ENCODE measurements around the gene EFEMP2.

Gene EFEMP2

DNA sequence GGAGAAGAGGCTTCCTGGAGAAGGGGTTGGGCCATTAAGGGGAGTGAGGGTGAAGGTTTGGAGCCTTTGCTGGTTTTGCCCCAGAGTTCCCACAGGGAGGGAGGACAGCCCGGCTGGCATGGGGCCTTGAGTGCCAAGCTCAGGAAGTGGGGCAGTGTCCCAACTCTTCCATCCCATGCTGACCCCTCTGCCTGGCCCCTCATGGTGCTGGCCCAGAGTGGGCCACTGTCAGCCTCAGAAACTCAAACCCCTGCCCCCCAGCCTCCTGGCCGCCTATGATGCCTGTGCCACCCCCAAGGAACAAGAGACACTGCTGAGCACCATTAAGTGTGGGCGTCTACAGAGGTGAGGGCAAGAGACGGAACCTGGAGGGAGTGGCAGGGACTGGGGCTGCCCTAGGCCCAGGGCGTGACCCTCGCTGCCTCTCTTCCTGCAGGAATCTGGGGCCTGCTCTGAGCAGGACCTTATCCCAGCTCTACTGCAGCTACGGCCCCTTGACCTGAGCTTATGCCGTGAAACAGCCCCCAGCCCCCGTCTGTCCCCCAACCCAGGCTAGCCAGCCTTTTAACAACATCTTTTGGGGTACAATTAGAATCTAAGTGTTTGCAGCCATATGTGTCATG lies 6.9 kb downstream of the EFEMP2 start:
- no peak for DNase-seq

DNA sequence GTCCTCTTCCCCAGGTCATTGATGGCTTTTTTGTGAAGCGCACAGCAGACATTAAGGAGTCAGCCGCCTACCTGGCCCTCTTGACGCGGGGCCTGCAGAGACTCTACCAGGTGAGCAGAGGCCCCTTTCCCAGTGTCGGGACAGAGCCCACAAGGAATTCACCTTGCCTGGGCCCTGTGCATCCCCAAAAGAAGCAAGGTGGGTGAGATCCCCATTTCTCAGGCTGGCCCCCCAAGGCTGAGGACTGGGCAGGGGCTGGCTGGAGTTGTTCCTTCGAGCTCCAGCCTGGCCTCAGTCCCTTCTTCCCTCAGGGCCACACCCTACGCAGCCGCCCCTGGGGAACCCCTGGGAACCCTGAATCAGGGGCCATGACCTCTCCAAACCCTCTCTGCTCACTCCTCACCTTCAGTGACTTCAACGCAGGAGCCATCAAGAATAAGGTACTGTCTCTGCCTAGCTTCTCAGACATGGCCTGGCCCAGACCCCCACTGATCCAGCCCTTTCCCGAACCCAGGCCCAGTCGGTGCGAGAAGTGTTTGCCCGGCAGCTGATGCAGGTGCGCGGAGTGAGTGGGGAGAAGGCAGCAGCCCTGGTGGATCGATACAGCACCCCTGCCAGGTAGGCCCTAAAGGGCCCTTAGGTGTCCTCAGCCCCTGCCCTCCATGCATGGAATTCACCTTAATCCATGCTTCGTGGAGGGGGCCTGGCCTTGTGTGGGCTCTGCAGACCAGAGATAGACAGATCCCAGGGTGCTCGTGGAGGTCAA lies 7.7 kb downstream of the EFEMP2 start:
- no peak for DNase-seq

DNA sequence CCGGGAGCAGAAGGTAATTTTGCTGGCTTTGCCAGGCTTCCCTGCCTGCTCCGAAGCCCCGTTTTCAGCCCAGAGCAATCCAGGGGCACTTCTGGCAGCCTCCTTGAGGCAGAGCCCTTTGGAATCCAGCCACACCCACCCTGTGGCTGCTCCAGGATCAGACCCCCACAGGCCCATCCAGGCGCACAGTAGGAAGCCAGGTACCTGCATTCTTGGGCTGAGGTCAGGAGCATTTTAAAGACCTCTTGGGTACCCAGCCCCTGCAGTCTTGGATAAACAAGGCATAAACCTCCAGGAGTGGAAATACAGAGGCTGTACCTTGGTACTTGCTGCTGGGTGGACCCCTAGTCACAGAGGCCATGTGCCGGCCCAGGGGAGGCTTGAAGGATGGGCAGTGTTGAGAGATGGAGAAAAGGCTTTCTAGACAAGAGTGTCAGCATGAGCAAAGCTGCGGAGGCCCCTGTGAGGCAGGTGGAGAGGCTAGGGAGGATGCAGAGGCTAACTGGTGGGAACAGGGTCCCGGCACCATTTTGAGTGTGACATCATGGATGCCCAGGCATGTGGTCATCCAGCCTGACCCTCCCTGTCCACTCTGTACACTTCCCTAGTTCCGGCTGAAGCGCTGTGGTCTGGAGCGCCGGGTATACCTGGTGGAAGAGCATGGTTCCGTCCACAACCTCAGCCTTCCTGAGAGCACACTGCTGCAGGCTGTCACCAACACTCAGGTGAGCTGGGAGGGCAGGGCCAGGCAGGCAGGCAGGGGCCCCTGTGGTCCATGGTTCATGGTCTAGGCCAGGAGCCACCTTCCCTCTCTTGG lies 8.5 kb downstream of the EFEMP2 start:
- DNase-seq = no peak

DNA sequence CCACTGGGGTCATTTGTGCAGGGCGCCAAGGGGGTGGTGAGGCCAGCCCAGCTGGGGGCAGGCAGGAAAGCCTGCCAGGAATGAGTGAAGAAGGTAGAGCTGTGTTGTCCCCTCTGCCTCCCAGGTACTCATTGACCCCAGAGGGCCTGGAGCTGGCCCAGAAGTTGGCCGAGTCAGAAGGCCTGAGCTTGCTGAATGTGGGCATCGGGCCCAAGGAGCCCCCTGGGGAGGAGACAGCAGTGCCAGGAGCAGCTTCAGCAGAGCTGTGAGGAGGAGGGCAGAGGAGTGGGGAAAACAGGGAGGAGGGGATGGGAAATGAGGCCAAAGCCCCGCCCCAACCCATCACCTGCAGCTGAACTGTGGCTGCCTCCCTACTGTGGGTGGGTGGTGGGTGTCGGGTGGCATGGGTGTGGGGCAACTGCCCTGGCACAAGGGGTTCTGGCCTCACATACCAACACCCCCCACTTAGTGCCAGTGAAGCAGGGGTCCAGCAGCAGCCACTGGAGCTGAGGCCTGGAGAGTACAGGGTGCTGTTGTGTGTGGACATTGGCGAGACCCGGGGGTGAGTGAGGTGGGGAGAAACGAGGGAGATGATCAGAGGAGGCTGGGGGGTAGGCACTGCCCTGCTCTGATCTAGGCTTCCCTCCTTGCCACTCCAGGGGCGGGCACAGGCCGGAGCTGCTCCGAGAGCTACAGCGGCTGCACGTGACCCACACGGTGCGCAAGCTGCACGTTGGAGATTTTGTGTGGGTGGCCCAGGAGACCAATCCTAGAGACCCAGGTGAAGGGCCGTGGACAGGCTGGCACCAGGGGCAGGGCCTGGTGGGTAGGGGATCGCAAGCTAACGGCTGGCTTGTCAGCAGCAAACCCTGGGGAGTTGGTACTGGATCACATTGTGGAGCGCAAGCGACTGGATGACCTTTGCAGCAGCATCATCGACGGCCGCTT lies 9.4 kb downstream of the EFEMP2 start:
- DNase-seq = no peak

DNA sequence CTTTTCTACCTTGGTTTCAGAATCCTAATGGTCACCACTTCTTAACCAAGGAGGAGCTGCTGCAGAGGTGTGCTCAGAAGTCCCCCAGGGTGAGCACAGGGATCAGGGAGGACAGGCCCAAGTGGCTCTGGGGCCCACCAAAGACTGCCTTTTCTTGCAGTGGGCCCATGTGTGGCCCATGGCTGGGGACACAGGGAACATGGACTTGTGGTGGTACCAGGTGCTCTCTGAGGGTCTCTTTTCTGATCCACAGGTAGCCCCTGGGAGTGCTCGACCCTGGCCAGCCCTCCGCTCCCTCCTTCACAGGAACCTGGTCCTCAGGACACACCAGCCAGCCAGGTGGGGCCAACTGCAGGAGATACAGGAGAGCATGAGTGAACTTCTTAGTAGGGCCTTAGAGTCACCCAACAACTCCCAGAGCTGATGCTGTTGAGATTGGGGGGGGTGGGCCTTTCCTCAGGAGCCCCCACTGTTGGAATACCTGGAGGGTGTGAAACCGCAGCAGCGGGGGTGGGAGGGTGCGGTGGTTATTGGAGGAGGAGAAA lies 10.3 kb downstream of the EFEMP2 start:
- DNase-seq = no peak

DNA sequence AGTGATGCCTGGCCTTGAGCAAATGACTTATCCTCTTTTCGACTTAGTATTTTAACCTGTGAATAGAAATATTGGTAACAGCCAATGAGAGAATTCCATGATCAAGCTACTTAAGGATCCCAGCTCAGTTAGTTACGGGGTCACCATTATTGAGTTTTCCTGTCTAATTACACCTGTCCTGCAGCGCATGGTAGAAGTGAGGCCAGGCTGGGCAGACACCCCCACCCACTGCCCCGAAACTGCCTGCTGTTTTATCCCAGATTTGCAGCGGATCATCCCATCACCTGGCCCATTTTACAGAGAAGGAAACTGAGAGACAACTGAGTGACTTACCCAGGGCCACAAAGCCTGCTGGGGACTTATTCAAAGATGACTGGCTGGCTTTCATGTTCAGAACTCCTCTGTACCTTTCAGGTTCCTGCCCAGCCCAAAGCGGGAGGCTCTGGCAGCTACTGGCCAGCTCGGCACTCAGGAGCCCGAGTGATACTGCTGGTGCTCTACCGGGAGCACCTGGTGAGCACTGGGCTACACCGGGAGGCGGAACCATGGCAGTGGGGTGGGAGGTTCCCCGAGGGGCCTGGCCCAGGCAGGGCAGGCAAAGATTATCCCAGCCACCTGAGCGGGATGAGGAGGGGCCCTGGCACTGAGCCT lies 10.9 kb downstream of the EFEMP2 start:
- no peak for DNase-seq

DNA sequence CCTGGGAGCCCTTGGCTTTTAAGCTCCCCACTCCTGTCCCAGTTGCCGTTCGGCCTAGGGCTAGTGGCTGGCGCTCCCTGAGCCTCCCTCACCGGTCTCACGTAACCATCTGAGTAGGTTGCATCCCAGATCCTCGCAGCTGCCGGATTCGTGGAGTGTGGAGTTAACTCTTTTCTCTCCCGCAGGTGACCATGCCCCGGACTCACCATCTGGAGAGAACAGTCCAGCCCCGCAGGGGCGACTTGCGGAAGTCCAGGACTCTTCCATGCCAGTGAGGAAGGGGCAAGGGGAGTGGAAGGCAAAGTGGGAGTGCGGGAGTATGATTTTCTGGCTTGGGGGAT lies 11.5 kb downstream of the EFEMP2 start:
- DNase-seq = no peak

DNA sequence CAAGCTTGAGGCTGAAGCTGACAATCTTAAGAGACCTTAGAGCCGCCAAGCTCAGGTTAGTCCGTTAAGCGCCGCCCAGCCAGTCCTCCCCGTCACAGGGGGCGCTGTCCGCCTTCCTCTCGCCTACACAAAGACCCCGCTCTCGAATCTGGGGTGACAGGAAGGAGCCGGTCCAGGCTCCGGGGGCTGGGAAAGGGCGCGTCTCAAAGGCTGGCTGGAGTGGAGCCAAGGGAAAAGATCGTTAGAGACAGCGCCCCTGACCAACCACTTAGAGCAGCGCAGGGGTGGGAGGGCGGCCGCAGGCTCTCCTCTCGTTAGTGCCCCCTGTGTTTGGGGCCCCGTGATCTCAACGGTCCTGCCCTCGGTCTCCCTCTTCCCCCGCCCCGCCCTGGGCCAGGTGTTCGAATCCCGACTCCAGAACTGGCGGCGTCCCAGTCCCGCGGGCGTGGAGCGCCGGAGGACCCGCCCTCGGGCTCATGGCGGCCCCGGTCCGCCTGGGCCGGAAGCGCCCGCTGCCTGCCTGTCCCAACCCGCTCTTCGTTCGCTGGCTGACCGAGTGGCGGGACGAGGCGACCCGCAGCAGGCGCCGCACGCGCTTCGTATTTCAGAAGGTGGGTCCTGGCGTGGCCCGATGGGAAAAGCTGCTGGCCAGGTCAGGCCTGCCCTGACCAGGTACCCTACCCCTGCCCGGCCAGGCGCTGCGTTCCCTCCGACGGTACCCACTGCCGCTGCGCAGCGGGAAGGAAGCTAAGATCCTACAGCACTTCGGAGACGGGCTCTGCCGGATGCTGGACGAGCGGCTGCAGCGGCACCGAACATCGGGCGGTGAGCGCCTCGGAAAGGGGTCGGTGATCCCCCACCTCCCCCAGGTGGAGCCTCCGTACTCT lies 12.1 kb downstream of the EFEMP2 start, which contains the start of gene MUS81:
Gene MUS81, plus strand, starts transcription at position 156 of the 887 bp plus-strand sequence. Its CDS starts 321 bp downstream, at position 477.
- peak; percentile 93 to 96 for DNase-seq

DNA sequence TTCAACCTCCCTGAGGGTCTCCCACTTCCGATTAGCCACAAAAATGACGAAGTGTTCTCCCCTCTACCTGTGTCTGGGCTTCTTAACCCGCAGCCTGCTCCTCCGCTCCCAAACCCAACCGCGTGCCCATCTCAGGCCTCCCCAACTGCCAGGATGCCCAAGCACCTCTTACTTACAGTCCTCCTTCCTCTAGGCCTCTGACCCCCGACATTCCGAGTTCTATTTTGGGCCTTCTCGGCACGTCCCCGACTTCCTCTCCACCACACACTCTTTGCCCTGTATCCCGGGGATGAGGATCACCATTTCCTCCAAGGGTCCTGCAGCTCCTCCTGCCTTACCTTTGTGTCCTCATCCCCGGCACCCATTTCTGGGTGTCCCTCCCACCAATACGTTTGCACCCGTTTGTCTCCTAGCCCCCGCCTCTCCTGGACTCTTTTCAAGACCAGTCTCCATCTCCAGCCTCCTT lies 12.8 kb downstream of the EFEMP2 start:
- no peak for DNase-seq

DNA sequence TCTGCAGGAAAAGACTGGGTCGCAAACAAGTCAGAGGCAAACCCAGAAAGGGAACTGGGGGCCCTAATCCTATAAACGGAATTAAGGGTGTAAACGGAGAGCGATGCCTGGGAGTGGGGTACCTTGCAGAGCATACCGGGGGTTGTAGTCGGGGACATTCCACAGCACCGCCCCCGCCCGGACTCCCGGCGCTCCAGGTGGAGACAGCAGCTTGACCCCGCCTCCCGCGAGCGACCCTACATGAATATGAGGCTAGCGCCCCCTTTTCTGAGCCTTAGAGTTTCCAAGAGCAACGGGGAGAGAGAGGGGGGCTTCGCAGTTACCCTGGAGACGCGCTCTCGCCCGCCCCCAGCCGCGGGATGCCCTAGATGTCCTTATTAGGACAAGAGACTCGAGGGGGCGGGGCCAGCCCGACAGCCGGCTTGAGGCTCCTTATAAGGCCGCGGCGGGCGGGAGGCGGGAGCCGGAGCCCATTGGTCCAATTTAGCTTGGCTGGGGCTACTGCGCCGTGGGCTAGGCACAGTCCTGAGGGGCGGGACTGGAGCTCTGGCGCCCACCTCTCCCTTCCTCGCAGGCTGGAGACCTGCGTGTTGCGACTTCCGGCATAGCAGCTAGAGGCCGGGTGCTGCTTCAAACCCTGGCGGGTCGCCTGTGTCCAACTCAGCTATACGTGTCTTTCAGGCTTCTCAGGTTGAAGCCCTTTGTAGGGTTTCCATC lies 13.3 kb downstream of the EFEMP2 start:
- DNase-seq = peak; percentile 93 to 97

DNA sequence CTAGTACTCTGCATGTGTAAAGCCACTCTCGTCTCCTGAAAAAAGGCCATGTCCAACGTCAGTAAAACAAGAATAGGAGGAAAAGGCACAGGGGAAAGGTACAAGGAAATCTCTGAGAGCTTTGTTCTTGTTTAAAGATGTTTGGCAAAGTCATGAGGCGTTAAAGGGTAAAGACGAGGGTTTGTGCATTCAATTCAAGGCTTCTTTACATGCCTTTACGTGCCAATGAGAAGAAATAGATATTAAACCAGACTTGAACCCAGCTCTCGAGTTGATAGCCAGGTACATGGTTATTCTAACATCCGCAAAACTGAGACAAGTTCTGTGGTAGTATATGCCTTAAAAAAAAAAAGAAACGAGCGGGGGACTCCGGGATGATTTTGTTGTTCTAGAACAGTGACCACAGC lies 13.9 kb downstream of the EFEMP2 start:
- DNase-seq = no peak

DNA sequence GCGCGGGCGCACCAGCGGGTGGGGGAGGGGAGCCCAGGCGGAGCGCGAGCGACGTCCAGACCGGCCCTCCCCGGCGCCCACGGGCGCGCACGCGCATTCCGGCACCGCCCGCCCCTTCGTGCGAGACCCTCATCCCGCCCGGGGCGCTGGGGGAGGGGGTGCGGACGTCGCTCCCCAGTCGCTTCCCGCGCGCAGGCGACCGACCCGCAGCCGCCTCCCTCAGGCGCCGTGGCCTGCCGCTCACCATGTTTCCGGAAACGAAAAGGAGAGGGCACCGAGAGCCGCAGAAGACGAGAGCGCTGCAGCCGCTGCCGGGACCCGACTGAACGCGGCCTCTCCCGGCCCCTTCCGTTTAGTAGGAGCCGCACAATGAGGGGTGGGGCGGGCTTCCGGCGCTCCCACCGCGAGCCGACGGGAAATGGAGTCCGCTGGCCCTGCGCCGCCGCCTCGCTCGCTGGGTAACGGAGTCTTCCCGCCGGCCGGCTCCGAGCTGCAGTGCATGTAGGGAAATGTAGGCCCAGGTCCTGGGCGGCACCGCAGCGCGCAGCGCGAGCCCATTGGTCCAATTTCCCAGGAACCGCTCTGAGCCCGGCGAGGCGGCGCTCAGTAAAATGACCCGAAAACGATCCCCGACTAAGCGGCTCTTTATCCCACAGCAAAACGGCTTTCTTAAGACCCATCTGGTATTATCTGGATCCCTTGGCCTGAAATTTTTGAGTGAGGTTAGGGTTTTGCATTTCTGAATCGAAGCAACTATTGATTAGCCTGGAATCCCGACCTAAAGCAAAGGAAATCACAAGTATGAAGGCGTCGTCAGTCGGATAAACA lies 14.5 kb downstream of the EFEMP2 start, which contains the start of gene CFL1:
Gene CFL1, minus strand, starts transcription at position 328 of the 828 bp plus-strand sequence. Its CDS starts 81 bp downstream, at position 247.
- DNase-seq = peak; percentile 91 to 94

DNA sequence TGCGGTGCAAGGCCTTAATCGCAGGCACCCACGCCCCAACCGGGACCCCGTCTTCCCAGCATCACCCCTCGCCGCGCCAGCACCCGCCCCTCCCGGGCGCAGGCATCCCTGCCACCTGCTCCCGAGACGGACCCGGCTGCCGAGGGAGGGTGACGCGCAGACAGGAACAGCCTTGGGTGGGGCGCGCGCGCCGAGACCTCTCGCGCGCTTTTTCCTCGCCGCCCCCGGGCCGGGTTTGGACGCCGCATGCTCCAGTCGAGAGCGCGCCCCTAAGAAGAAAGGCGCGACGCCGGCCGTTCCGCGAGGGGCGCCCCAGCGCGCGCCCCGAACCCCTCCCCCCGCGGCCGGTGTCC lies 15.1 kb downstream of the EFEMP2 start:
- DNase-seq = peak in 1 of 2 experiments; percentile 11

DNA sequence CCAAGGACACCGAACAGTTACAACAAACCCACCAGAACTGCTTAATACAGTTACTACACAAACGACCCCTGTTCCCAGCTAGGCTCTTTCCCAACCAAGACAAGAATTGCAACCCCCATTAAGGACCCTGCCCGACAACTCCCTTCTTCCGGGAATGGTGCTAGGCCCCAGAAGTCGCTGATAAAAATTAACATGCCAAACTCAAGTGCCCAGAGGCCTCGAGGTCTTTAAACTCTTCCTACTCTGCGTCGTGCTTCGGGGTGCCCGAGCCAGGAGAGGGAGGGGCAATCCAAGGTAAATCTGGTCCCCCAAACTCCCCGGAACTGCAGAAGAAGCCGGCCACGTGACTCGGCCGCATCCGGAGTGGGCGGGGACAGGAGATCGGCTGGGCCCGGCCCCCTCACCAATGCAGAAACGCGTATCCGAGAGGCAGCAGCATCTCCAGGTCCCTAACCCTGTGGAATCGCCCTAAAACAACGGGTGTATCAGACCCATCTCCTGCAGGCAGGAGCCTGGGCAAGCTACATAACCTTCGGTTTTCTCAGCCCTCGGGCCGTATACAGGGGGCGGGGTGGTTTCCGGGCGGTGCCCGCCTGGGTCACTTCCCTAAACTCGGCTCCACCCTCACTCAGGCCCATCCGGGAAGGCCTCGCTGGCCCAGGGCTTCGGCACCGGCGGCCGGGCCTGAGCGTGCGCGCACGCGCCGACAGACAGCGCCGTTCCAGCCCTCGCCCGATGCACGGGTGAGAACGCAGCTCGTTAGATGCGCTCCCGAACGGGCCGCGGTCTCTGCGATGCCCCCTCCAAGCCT lies 15.7 kb downstream of the EFEMP2 start:
- peak; percentile 72 to 82 for DNase-seq

DNA sequence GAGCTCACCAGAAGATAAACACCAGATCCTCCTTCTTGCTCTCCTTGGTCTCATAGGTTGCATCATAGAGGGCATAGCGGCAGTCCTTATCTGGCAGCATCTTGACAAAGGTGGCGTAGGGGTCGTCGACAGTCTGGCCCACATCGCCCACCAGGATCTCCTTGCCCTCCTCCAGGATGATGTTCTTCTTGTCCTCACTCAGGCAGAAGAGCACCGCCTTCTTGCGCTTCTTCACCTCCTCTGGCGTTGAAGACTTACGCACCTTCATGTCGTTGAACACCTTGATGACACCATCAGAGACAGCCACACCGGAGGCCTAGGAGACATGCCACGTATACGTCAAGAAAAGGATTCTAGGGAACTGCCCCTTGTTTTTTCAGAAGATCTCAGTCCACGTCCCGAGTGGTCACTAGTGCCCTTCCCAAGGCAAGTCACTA lies 16.7 kb downstream of the EFEMP2 start:
- no peak for DNase-seq

DNA sequence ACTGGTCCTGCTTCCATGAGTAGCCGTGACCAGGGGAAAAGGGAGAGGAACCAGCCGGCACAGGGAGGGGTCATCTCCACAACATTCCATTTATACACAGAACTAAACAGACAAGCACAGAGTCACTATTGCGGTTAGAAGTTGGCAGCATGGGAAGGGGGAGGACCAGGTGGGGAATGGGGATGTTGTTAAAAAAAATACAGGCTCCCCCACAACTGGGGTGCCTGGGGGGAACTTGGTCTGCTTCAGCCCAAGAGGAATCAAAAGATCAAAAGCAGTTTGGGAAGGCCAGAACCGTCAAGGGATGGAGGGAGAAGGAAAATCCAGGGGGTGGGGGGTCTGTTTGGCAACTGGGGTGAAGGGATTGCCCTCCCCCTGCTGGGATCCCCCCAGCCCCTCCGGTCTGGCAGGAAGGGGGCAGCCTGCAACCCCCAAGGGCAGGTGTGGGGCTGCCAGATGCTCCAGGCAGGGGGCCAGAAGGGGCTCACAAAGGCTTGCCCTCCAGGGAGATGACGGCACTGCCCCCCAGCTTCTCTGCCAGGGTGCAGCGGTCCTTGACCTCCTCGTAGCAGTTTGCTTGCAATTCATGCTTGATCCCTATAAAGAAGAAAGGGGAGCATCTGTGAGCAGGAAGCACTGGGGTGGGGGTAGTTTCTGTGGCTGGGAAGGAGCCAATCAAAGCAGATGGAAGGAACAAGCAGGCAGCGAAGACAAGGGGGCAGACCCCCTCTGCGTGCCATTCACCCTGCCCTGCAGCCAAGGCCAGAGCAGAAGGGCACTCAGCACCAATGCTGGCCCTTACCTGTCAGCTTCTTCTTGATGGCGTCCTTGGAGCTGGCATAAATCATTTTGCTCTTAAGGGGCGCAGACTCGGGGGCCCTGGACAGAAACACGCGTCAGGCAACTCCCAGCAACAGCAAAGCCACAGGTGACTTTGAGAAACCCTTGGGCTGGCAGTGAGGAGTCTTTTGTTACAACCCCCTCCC lies 17.5 kb downstream of the EFEMP2 start:
- no peak for DNase-seq

DNA sequence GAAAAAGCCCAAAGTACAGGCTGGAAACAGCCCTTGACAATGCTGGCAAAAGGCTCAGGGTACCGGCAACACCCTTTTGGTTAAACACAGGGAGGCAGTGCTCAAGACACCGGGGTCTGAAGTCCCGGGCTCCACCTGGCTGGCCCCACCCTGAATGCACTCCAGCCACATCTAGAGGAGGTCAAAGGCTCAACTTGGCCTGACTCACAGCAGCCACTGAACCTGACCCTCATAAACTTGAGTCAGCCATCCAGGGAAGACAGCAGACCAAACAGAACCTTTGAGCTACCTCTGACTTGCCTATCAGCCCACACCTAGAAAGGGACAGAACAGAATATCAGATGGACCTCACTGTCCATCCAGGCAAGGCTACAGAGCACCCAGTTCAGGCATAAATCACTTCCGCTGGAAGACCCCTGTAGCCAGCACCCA lies 18.4 kb downstream of the EFEMP2 start:
- no peak for DNase-seq

Data from AML-193 (cell line).